ENCODE measurements around the gene TVP23A.
A peak's percentile ranks its signal among the peaks of the same experiment; 100 is the strongest.

Gene TVP23A

DNA sequence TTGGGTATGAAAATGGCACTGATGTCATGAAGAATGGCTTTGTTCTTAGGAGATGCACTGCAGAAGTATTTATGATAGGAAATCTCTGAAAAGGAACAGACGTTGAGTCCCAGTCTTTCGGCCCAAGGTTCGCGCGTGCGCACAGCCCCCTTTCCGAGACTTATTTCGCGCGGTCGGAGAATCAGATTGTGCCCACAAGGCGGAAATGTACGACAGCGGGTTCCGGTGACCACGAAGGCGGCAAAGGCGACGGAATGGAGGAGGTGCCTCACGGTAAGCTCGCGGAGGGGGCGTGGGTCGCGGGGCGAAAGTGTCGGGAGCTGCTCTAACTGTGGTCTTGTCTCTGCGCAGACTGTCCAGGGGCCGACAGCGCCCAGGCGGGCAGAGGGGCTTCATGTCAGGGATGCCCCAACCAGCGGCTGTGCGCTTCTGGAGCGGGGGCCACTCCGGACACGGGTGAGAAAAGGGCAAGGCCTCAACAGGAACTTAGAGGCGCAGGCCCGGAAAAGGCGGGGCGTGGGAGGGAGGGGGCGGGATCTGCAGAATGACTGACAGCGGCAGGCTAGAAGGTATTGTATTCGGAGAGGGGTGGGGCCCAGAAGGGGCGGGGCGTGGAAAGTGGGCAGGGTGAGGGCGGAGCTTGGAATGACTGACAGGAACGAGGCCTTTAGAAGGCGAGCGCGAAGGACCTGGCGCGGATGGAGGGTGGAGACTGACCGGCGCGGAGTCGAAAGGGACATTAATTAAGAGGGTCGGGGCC is 74.8 kb downstream of the TVP23A start, which contains the start of gene NUBP1:
Gene NUBP1, plus strand, starts transcription at position 233 of the 760 bp plus-strand sequence. Its CDS starts 22 bp downstream, at position 255.
- TF ChIP-seq NFIC (IDR thresholded peaks at IDR 0.05) (no peak), TCF12 (IDR thresholded peaks at IDR 0.05; ENCODE audit: low read depth) (peak; percentile 56; the same call in 1 of the 2 replicates), MAX (IDR thresholded peaks at IDR 0.05) (peak; percentile 89), FOXM1 (IDR thresholded peaks at IDR 0.05; ENCODE audit: borderline replicate concordance, low read depth) (no peak), YY1 (IDR thresholded peaks at IDR 0.05; ENCODE audit: low read depth) (peak; percentile 64; the same call in 1 of the 2 replicates), TAF1 (IDR thresholded peaks at IDR 0.05; ENCODE audit: low read depth) (peak; percentile 68)

GRCh38 chr16:10743227-10743609 is 75.4 kb downstream of the TVP23A start:
- no peak for TF ChIP-seq CEBPB (IDR thresholded peaks at IDR 0.05)
- TF ChIP-seq, protein P1, sequence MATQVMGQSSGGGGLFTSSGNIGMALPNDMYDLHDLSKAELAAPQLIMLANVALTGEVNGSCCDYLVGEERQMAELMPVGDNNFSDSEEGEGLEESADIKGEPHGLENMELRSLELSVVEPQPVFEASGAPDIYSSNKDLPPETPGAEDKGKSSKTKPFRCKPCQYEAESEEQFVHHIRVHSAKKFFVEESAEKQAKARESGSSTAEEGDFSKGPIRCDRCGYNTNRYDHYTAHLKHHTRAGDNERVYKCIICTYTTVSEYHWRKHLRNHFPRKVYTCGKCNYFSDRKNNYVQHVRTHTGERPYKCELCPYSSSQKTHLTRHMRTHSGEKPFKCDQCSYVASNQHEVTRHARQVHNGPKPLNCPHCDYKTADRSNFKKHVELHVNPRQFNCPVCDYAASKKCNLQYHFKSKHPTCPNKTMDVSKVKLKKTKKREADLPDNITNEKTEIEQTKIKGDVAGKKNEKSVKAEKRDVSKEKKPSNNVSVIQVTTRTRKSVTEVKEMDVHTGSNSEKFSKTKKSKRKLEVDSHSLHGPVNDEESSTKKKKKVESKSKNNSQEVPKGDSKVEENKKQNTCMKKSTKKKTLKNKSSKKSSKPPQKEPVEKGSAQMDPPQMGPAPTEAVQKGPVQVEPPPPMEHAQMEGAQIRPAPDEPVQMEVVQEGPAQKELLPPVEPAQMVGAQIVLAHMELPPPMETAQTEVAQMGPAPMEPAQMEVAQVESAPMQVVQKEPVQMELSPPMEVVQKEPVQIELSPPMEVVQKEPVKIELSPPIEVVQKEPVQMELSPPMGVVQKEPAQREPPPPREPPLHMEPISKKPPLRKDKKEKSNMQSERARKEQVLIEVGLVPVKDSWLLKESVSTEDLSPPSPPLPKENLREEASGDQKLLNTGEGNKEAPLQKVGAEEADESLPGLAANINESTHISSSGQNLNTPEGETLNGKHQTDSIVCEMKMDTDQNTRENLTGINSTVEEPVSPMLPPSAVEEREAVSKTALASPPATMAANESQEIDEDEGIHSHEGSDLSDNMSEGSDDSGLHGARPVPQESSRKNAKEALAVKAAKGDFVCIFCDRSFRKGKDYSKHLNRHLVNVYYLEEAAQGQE (IDR thresholded peaks at IDR 0.05; ENCODE audit: low read depth), result no peak
- no peak for TF ChIP-seq EP300 (IDR thresholded peaks at IDR 0.05; ENCODE audit: borderline replicate concordance)
- TF ChIP-seq, protein P2, sequence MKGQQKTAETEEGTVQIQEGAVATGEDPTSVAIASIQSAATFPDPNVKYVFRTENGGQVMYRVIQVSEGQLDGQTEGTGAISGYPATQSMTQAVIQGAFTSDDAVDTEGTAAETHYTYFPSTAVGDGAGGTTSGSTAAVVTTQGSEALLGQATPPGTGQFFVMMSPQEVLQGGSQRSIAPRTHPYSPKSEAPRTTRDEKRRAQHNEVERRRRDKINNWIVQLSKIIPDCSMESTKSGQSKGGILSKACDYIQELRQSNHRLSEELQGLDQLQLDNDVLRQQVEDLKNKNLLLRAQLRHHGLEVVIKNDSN (IDR thresholded peaks at IDR 0.05), result no peak

DNA sequence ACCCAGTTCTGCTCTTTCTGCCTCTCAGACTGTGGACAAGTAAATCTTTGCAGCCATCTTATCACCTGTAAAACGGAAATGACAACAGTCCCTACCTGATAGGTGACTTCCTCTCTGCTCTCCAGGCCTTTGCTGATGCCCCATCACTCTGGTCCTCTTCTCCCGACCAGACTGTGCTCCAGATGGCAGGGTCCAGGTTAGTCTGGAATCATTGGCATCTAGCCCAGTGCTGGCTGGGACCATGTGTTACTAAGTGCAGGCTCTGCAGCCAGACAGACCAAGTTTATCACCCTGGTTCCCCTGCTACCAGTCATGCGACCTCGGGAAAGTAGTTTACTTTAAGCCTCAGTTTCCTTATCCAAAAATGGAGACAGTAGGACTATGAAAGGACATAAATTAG is 76.8 kb downstream of the TVP23A start:
- TF ChIP-seq EP300 (IDR thresholded peaks at IDR 0.05; ENCODE audit: borderline replicate concordance) (no peak), NFIC (IDR thresholded peaks at IDR 0.05) (no peak), TAF1 (IDR thresholded peaks at IDR 0.05; ENCODE audit: low read depth) (no peak), EGR1 (IDR thresholded peaks at IDR 0.05) (no peak), TCF12 (IDR thresholded peaks at IDR 0.05; ENCODE audit: low read depth) (no peak), TEAD4 (IDR thresholded peaks at IDR 0.05) (no peak)
- TF ChIP-seq, protein P1 (IDR thresholded peaks at IDR 0.05; ENCODE audit: low read depth), result no peak
- TF ChIP-seq, protein P2 (IDR thresholded peaks at IDR 0.05), result no peak

DNA sequence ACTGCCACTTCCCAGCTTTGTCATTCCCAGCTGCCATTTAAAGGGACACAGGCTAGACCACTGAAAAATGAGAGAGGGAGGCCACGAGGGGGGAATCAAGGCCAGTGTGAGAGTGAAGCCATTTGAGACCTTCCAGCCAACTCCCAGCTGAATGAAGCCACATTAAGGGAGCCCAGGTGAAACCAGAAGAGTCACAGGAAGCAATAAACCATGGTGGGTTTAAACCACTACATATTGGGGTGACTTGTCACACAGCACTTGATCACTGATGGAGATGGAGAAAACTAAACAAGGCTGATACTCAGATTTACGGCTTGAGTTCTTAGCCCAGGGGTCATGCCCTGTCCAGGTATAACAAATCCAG is 77.8 kb downstream of the TVP23A start:
- no peak for TF ChIP-seq CEBPB (IDR thresholded peaks at IDR 0.05)
- no peak for TF ChIP-seq ZBTB7A (IDR thresholded peaks at IDR 0.05; ENCODE audit: low read depth)
- no peak for TF ChIP-seq YY1 (IDR thresholded peaks at IDR 0.05; ENCODE audit: low read depth)
- TF ChIP-seq, protein P2 (IDR thresholded peaks at IDR 0.05), result no peak
- no peak for TF ChIP-seq TCF12 (IDR thresholded peaks at IDR 0.05; ENCODE audit: low read depth)

GRCh38 chr16:10740000-10740844 is 78.4 kb downstream of the TVP23A start:
- TF ChIP-seq YY1 (IDR thresholded peaks at IDR 0.05; ENCODE audit: low read depth) (no peak), EP300 (IDR thresholded peaks at IDR 0.05; ENCODE audit: borderline replicate concordance) (no peak), CEBPB (IDR thresholded peaks at IDR 0.05) (no peak), CREB1 (IDR thresholded peaks at IDR 0.05; ENCODE audit: low read depth) (no peak), RAD21 (IDR thresholded peaks at IDR 0.05; ENCODE audit: low read depth) (no peak), TEAD4 (IDR thresholded peaks at IDR 0.05) (no peak), ZBTB7A (IDR thresholded peaks at IDR 0.05; ENCODE audit: low read depth) (no peak), EGR1 (IDR thresholded peaks at IDR 0.05) (no peak), TAF1 (IDR thresholded peaks at IDR 0.05; ENCODE audit: low read depth) (no peak), FOXM1 (IDR thresholded peaks at IDR 0.05; ENCODE audit: borderline replicate concordance, low read depth) (no peak), TCF12 (IDR thresholded peaks at IDR 0.05; ENCODE audit: low read depth) (no peak), NFIC (IDR thresholded peaks at IDR 0.05) (no peak), MAX (IDR thresholded peaks at IDR 0.05) (no peak)
- TF ChIP-seq, protein P2 (IDR thresholded peaks at IDR 0.05), result no peak
- TF ChIP-seq, protein P1 (IDR thresholded peaks at IDR 0.05; ENCODE audit: low read depth), result no peak
